ENCODE data around the gene HOXC9.

DNA sequence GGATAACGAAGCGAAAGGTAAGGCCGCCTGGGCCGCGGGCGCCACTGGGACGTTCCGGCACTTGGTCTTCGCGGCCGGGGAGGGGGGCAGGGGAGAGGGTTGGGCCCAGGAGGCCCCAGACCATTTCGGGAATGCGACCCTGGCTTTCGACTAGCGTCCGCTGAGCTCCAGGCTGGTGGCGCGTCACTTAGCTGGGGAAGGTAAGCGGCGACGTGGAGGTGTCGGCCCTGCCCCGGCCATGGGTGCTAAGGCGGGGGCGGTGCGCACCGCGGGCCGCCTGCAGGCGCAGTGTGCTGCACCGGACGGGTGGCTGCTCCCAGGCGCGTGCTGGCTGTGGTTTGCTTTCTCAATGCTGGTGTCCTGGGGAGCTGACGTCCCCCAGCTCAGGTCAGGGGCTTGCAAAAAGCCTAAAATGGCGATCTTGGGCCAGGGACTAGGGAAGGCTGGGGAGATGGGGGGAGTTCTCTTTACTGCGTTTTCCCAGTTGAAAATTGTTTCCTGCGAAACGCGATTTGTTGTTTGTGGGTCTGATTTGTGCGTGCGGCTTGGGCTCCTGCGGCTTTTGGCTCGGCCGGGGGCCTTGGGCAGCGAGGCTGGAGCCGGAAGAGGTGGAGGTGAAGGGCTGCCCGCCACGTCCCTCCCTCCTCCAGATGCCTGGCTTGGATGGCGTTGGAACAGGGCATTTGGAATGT, 13.8 kb upstream of the HOXC9 start:
- no peak for TF ChIP-seq CTCF (conservative IDR thresholded peaks at IDR 0.05; ENCODE audit: low read length)
- no peak for TF ChIP-seq EZH2phosphoT487 (IDR thresholded peaks at IDR 0.05; ENCODE audit: borderline replicate concordance)

Measured in Loucy (cell line).